Mammary epithelial cell (primary cell): ENCODE measurements around the gene LRRC8A.

ENCODE experiments used
- EZH2 ChIP-seq: IDR thresholded peaks from 2 replicates; pipeline ENCODE4 v1.6.1; 2012; ENCODE audit warnings: low read length, inconsistent platforms, borderline replicate concordance
- TF ChIP-seq, protein P1 (sequence below), 2 donors: IDR thresholded peaks in 1 of 2; conservative IDR thresholded peaks in 1 of 2; 2 replicates each; pipeline ENCODE4 v1.5.1; 2011 to 2012; ENCODE audit warnings: inconsistent platforms in 2 of 2, low read length in 2 of 2, mild to moderate bottlenecking in 2 of 2, control low read depth in 1 of 2, low read depth in 1 of 2; ENCODE audit not compliant: insufficient read depth in 1 of 2; ENCODE audit errors: extremely low read depth in 1 of 2

DNA sequence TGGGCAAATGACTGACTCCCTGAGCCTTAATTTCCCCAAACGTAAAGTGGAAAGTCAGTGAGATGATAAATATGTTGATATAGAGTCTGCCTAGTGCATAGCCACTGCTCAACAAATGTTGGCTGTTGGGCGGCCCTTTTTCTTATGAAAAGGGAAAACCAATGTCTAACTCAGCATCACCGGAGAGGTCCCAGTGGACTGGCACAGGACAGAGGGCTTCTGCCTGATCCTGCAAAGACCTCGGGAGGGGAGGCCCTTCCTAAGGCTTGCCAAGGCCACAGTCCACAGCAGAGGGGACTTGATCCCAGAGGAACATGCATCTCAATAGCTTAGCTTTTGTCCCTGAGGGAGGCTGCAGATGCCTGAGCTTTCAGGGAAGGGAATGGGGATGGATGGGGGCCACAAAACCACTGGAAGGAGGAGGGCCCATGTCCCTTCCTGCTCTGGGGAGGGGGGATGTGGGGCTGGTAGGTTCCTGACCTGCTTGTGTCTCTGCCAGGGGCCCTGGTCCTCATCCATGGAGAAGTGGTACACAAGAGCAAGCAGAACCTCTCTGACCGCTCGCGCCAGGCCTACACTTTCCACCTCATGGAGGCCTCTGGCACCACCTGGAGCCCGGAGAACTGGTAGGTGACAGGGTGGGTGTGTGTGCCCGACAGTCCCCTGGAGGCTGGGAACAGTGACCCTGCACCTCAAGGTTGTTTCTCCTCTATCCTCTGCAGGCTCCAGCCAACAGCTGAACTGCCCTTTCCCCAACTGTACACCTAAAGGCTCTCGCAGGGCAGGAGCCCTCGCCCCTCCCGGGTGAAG, 59.2 kb downstream of the LRRC8A start:
- TF ChIP-seq, protein P1, sequence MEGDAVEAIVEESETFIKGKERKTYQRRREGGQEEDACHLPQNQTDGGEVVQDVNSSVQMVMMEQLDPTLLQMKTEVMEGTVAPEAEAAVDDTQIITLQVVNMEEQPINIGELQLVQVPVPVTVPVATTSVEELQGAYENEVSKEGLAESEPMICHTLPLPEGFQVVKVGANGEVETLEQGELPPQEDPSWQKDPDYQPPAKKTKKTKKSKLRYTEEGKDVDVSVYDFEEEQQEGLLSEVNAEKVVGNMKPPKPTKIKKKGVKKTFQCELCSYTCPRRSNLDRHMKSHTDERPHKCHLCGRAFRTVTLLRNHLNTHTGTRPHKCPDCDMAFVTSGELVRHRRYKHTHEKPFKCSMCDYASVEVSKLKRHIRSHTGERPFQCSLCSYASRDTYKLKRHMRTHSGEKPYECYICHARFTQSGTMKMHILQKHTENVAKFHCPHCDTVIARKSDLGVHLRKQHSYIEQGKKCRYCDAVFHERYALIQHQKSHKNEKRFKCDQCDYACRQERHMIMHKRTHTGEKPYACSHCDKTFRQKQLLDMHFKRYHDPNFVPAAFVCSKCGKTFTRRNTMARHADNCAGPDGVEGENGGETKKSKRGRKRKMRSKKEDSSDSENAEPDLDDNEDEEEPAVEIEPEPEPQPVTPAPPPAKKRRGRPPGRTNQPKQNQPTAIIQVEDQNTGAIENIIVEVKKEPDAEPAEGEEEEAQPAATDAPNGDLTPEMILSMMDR (conservative IDR thresholded peaks at IDR 0.05 in 1 of 2, IDR thresholded peaks at IDR 0.05 in 1 of 2; ENCODE audit: extremely low read depth in 1 of 2, insufficient read depth in 1 of 2, low read depth in 1 of 2, low read length in 2 of 2) = no peak
- TF ChIP-seq EZH2 = no peak
